ENCODE measurements around the gene SAFB2. TPM values are rescaled to one million over a fixed set of nuclear protein-coding genes. Genes with fewer than 3 reads are reported as not detected.

Gene SAFB2
- total and polyA plus RNA-seq, 2 donors = 22.2 to 60.6 TPM

DNA sequence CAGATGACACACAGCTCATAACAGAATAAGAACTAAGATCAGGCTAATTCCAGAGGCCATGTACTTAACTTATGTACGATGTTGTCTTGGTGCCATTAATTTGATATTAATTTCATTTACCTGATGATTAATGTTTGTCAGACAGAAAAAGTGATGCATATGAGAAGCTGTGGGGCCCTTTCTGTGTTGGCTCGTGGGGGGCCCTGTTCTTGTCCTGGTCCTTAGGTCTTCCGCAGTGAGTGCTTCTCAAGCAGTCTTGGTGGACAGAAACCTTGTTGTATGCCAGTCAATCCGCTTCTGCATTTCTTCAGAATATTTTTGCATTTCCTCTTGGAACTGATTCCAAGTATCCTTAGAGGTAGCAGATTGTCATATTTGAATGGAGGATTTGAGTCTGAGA is 20.5 kb upstream of the SAFB2 start:
- Histone ChIP-seq H3K9me3 (ENCODE audit: control insufficient read depth in 2 of 2, insufficient read depth in 1 of 2, low read length in 1 of 2) (no peaks in the 10 kb centered on the region), H3K4me3 (ENCODE audit: low read length in 2 of 2) (no peak overlapping the region), H3K27ac (ENCODE audit: low read depth in 1 of 2, low read length in 1 of 2) (no peak overlapping the region), H3K27me3 (ENCODE audit: control insufficient read depth in 2 of 2, insufficient read depth in 1 of 2, low read length in 1 of 2) (no peaks in the 10 kb centered on the region), H3K4me1 (ENCODE audit: control insufficient read depth in 2 of 2, insufficient read depth in 2 of 2, low read length in 2 of 2) (no peaks in the 10 kb centered on the region), H3K36me3 (ENCODE audit: control insufficient read depth in 2 of 2, insufficient read depth in 2 of 2, low read length in 1 of 2) (peaks cover 64 to 81% of the 10 kb centered on the region in 2 donors)
- DNase-seq (ENCODE audit: low read depth in 6 of 9, low spot score in 9 of 9) = no peak
- WGBS = 97% methylated on average over 4 of the region's 4 CpGs

DNA sequence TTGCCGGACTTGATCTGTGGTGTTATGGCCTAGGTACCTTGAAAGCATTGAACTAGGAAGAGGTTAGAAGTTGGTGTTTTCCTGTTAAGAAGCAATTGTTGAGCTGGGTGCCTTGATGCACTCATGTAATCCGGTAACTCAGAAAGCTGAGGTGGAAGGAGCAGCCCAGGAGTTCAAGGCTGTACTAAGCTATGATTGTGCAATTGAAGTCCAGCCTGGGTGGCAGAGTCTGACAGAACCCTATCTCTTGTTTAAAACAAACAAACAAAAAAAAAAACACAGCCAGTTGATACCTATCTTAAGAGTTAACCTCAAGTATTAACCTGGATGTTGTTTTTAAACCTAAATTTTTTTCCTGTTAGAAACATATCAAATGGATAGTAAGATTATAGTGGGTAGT is 19.6 kb upstream of the SAFB2 start:
- no peak overlapping the region for H3K4me3 ChIP-seq (ENCODE audit: low read length in 2 of 2)
- H3K4me1 ChIP-seq (ENCODE audit: control insufficient read depth in 2 of 2, insufficient read depth in 2 of 2, low read length in 2 of 2) = no peaks in the 10 kb centered on the region
- WGBS = 97% methylated on average over 2 of the region's 2 CpGs
- H3K27ac ChIP-seq (ENCODE audit: low read depth in 1 of 2, low read length in 1 of 2) = no peak overlapping the region
- no peaks in the 10 kb centered on the region for H3K27me3 ChIP-seq (ENCODE audit: control insufficient read depth in 2 of 2, insufficient read depth in 1 of 2, low read length in 1 of 2)
- peaks cover 57 to 77% of the 10 kb centered on the region in 2 donors for H3K36me3 ChIP-seq (ENCODE audit: control insufficient read depth in 2 of 2, insufficient read depth in 2 of 2, low read length in 1 of 2)
- no peaks in the 10 kb centered on the region for H3K9me3 ChIP-seq (ENCODE audit: control insufficient read depth in 2 of 2, insufficient read depth in 1 of 2, low read length in 1 of 2)
- no peak for DNase-seq (ENCODE audit: low read depth in 6 of 9, low spot score in 9 of 9)

DNA sequence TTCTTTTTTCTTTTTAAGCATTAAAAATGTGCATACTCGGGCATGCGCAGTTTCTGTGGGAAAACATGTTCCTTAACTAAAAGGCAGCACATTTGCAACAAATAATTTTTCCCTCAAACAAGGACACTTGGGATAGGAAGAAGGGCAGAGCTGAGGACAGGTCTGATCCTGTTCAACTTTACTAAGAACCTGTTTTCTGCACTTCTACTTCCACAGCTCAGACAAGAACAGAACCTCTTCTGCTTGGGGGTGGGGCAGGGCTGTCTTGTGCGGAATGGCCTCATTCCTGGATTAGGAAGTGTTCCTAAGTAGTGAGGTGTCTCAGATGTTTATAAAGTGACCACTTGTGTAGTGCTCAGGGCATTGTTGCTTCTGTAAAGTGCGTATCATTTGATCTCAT is 18.6 kb upstream of the SAFB2 start:
- no peak for DNase-seq (ENCODE audit: low read depth in 6 of 9, low spot score in 9 of 9)
- no peaks in the 10 kb centered on the region for H3K4me1 ChIP-seq (ENCODE audit: control insufficient read depth in 2 of 2, insufficient read depth in 2 of 2, low read length in 2 of 2)
- no peak overlapping the region for H3K4me3 ChIP-seq (ENCODE audit: low read length in 2 of 2)
- H3K27ac ChIP-seq (ENCODE audit: low read depth in 1 of 2, low read length in 1 of 2) = no peak overlapping the region
- 96% methylated on average over 4 of the region's 4 CpGs for WGBS
- H3K9me3 ChIP-seq (ENCODE audit: control insufficient read depth in 2 of 2, insufficient read depth in 1 of 2, low read length in 1 of 2) = no peaks in the 10 kb centered on the region
- peaks cover 46 to 68% of the 10 kb centered on the region in 2 donors for H3K36me3 ChIP-seq (ENCODE audit: control insufficient read depth in 2 of 2, insufficient read depth in 2 of 2, low read length in 1 of 2)
- H3K27me3 ChIP-seq (ENCODE audit: control insufficient read depth in 2 of 2, insufficient read depth in 1 of 2, low read length in 1 of 2) = no peaks in the 10 kb centered on the region

DNA sequence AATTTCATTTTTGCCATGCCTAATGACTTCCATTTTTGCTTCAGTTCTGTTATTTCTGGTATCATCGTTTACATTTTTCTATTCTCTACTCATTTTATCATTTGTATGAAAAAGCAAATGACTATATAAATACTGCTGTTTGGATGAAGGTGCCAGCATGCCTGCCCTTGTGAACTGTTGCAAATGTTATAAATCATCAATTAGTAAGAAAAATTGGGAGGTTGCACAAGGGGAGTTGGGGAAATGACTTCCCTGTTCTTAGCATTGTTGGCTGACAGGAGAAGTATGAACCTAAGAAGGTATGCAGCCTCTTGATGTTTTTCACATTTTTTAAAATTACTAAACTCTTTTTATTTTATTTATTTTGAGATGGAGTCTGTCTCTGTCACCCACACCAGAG is 15.4 kb upstream of the SAFB2 start:
- H3K9me3 ChIP-seq (ENCODE audit: control insufficient read depth in 2 of 2, insufficient read depth in 1 of 2, low read length in 1 of 2) = no peaks in the 10 kb centered on the region
- no peak overlapping the region for H3K27ac ChIP-seq (ENCODE audit: low read depth in 1 of 2, low read length in 1 of 2)
- peaks cover 28 to 53% of the 10 kb centered on the region in 2 donors for H3K36me3 ChIP-seq (ENCODE audit: control insufficient read depth in 2 of 2, insufficient read depth in 2 of 2, low read length in 1 of 2)
- DNase-seq (ENCODE audit: low read depth in 6 of 9, low spot score in 9 of 9) = no peak
- WGBS = 96% methylated on average over 1 of the region's 1 CpG
- no peaks in the 10 kb centered on the region for H3K4me1 ChIP-seq (ENCODE audit: control insufficient read depth in 2 of 2, insufficient read depth in 2 of 2, low read length in 2 of 2)
- no peak overlapping the region for H3K4me3 ChIP-seq (ENCODE audit: low read length in 2 of 2)
- H3K27me3 ChIP-seq (ENCODE audit: control insufficient read depth in 2 of 2, insufficient read depth in 1 of 2, low read length in 1 of 2) = no peaks in the 10 kb centered on the region

DNA sequence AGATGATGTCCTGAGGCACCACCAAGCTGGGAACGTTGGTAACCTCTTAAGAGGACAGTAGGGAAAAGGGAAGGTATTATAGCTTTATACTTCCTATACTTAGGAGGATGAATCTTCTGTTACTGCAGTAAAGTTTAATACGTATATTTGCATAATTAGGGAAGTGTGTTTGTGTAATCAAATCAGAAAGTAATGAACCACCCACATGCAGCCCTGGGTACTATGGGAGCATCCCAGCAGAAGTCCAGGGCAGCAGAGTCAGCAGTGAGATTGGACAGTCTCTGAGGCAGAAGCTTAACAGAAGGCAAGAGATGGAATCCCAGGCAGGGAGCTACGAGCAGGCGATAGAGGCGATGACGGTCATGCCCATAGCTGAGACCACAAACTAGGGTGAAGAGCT is 12.9 kb upstream of the SAFB2 start:
- no peak for DNase-seq (ENCODE audit: low read depth in 6 of 9, low spot score in 9 of 9)
- no peaks in the 10 kb centered on the region for H3K4me1 ChIP-seq (ENCODE audit: control insufficient read depth in 2 of 2, insufficient read depth in 2 of 2, low read length in 2 of 2)
- WGBS = 93% methylated on average over 6 of the region's 6 CpGs

DNA sequence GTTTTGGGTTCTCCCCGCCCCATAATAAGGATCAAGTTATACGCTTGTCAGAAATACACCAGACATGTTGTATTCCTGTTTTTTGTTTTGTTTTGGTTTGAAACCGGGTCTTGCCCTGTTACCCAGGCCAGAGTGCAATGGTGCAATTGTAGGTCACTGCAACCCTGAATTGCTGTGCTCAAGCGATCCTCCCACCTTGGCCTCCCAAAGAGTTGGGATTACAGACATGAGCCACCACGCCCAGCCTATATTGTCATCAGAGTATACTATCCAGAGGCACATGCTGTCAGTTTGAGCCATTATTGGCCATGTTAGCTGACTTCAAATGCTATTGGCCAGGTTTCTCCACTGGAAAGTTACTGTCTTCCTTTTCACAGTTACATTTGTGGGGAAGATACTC is 10.1 kb upstream of the SAFB2 start:
- peaks cover 6 to 10% of the 10 kb centered on the region in 2 donors for H3K4me1 ChIP-seq (ENCODE audit: control insufficient read depth in 2 of 2, insufficient read depth in 2 of 2, low read length in 2 of 2)
- peaks cover 23 to 64% of the 10 kb centered on the region in 2 donors for H3K36me3 ChIP-seq (ENCODE audit: control insufficient read depth in 2 of 2, insufficient read depth in 2 of 2, low read length in 1 of 2)

More for the DNA sequence above, 12.9 kb upstream of the SAFB2 start:
- H3K4me3 ChIP-seq (ENCODE audit: low read length in 2 of 2) = no peak overlapping the region
- no peaks in the 10 kb centered on the region for H3K27me3 ChIP-seq (ENCODE audit: control insufficient read depth in 2 of 2, insufficient read depth in 1 of 2, low read length in 1 of 2)
- peaks cover 5 to 47% of the 10 kb centered on the region in 2 donors for H3K36me3 ChIP-seq (ENCODE audit: control insufficient read depth in 2 of 2, insufficient read depth in 2 of 2, low read length in 1 of 2)
- no peak overlapping the region for H3K27ac ChIP-seq (ENCODE audit: low read depth in 1 of 2, low read length in 1 of 2)
- H3K9me3 ChIP-seq (ENCODE audit: control insufficient read depth in 2 of 2, insufficient read depth in 1 of 2, low read length in 1 of 2) = no peaks in the 10 kb centered on the region

DNA sequence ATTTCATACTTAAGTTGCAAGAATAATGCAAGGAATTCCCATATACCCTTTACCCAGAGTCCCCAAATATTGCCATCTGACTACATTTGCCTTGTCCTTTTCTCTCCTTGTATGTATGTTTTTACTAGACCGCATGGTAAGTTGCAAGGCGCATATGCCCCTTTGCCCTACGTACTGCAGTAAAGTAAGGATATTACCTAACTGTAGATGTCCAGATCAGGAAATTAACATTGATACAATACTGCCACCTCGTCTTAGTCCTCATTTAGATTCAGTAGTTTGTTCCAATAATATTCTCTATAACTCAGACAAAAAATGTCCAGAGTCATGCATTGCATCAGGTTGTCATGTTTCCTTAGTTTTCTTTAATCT is 9.7 kb upstream of the SAFB2 start:
- 95% methylated on average over 4 of the region's 4 CpGs for WGBS
- no peak overlapping the region for H3K4me3 ChIP-seq (ENCODE audit: low read length in 2 of 2)
- peaks cover 9 to 15% of the 10 kb centered on the region in 2 donors for H3K4me1 ChIP-seq (ENCODE audit: control insufficient read depth in 2 of 2, insufficient read depth in 2 of 2, low read length in 2 of 2)
- H3K36me3 ChIP-seq (ENCODE audit: control insufficient read depth in 2 of 2, insufficient read depth in 2 of 2, low read length in 1 of 2) = peaks cover 27 to 64% of the 10 kb centered on the region in 2 donors
- no peaks in the 10 kb centered on the region for H3K9me3 ChIP-seq (ENCODE audit: control insufficient read depth in 2 of 2, insufficient read depth in 1 of 2, low read length in 1 of 2)
- no peak overlapping the region for H3K27ac ChIP-seq (ENCODE audit: low read depth in 1 of 2, low read length in 1 of 2)
- no peaks in the 10 kb centered on the region for H3K27me3 ChIP-seq (ENCODE audit: control insufficient read depth in 2 of 2, insufficient read depth in 1 of 2, low read length in 1 of 2)
- no peak for DNase-seq (ENCODE audit: low read depth in 6 of 9, low spot score in 9 of 9)

More for the DNA sequence above, 10.1 kb upstream of the SAFB2 start:
- no peaks in the 10 kb centered on the region for H3K27me3 ChIP-seq (ENCODE audit: control insufficient read depth in 2 of 2, insufficient read depth in 1 of 2, low read length in 1 of 2)
- DNase-seq (ENCODE audit: low read depth in 6 of 9, low spot score in 9 of 9) = no peak
- H3K4me3 ChIP-seq (ENCODE audit: low read length in 2 of 2) = no peak overlapping the region
- no peak overlapping the region for H3K27ac ChIP-seq (ENCODE audit: low read depth in 1 of 2, low read length in 1 of 2)
- no peaks in the 10 kb centered on the region for H3K9me3 ChIP-seq (ENCODE audit: control insufficient read depth in 2 of 2, insufficient read depth in 1 of 2, low read length in 1 of 2)
- WGBS = 95% methylated on average over 5 of the region's 5 CpGs

DNA sequence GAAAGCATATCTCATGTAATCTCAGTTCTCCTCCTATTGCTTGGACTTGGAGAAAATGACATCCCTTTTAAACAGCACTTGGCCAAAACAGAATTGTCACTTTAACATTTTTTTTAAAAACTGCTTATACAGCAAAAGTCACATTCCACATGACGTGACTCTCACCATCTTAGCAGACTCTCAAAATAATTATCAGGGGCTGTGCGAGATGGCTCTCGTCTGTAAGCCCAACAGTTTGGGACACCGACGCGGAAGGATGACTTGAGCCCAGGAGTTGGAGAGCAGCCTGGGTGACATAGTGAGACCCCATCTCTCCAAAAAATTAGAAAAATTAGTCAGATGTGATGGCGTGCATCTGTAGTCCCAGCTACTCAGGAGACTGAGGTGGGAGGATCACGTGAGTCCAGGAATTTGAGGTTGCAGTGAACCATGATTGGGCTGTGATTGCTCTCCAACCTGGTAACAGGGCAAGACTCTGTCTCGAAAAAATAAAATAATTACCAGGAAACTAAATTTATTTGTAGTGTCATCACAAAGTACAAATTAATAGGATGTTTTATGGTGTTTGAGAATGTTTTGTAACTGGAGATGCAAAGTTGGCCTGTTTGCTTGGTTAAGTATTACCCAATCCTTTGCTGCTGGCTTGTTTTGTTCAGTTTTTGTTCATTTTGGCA is 9.1 kb upstream of the SAFB2 start:
- no peak for DNase-seq (ENCODE audit: low read depth in 6 of 9, low spot score in 9 of 9)
- Histone ChIP-seq H3K27me3 (ENCODE audit: control insufficient read depth in 2 of 2, insufficient read depth in 1 of 2, low read length in 1 of 2) (no peaks in the 10 kb centered on the region), H3K4me1 (ENCODE audit: control insufficient read depth in 2 of 2, insufficient read depth in 2 of 2, low read length in 2 of 2) (peaks cover 15 to 20% of the 10 kb centered on the region in 2 donors), H3K9me3 (ENCODE audit: control insufficient read depth in 2 of 2, insufficient read depth in 1 of 2, low read length in 1 of 2) (no peaks in the 10 kb centered on the region), H3K27ac (ENCODE audit: low read depth in 1 of 2, low read length in 1 of 2) (no peak overlapping the region), H3K4me3 (ENCODE audit: low read length in 2 of 2) (no peak overlapping the region), H3K36me3 (ENCODE audit: control insufficient read depth in 2 of 2, insufficient read depth in 2 of 2, low read length in 1 of 2) (peaks cover 33 to 69% of the 10 kb centered on the region in 2 donors)
- 96% methylated on average over 9 of the region's 9 CpGs for WGBS

DNA sequence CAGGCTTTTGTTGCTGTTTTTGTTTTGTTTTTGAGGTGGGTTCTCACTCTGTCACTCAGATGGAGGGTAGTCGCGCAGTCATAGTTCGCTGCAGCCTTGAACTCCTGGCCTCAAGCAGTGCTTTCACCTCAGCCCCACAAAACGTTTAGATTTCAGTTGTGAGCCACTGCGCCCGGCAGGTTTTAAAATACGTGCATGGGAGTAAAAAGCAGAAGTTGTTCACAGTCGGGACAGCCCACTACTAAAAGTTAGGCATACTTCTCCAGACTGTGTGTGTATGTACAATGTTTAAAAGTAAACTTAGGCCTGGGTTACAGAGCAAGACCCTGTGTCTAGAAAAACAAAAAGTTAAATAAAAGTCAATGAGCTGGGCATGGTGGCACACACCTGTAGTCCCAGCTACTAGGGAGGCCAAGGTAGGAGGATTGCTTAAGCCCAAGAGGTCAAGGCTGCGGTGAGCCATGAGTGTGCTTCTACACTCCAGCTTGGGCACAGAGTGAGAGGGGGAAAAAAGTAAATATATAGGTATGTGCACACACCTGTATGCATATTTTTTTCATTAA is 6.4 kb upstream of the SAFB2 start:
- H3K36me3 ChIP-seq (ENCODE audit: control insufficient read depth in 2 of 2, insufficient read depth in 2 of 2, low read length in 1 of 2) = peaks cover 40 to 76% of the 10 kb centered on the region in 2 donors
- DNase-seq (ENCODE audit: low read depth in 6 of 9, low spot score in 9 of 9) = no peak
- peak overlapping the region in 1 of 2 donors; percentile 36 for H3K27ac ChIP-seq (ENCODE audit: low read depth in 1 of 2, low read length in 1 of 2)
- no peaks in the 10 kb centered on the region for H3K9me3 ChIP-seq (ENCODE audit: control insufficient read depth in 2 of 2, insufficient read depth in 1 of 2, low read length in 1 of 2)
- H3K4me1 ChIP-seq (ENCODE audit: control insufficient read depth in 2 of 2, insufficient read depth in 2 of 2, low read length in 2 of 2) = peaks cover 31 to 45% of the 10 kb centered on the region in 2 donors
- no peak overlapping the region for H3K4me3 ChIP-seq (ENCODE audit: low read length in 2 of 2)
- 57% methylated on average over 9 of the region's 9 CpGs for WGBS
- no peaks in the 10 kb centered on the region for H3K27me3 ChIP-seq (ENCODE audit: control insufficient read depth in 2 of 2, insufficient read depth in 1 of 2, low read length in 1 of 2)
